WTC11 (cell line): Measurements from ENCODE around the gene ITPRID2. TPM values are rescaled to one million over a fixed set of nuclear protein-coding genes. Genes with fewer than 3 reads are reported as not detected.

Experiments
- ATAC-seq: fragments of 200-7000 bp; cut with Tn5 transposase; 2 replicates; pipeline ENCODE4 v1.10.0; 2021; ENCODE audit warnings: mild to moderate bottlenecking, moderate library complexity
- CTCF ChIA-PET: fragments of 300-600 bp; sonication (Branson Sonifier 250); formaldehyde crosslinking; loops from one replicate; lab custom pipeline; 2021; ENCODE audit warnings: antibody characterized with exemption; lab: Charles Lee
- POLR2A ChIA-PET: fragments of 350-600 bp; sonication (Branson Sonifier 250); formaldehyde crosslinking; loops from one replicate; lab custom pipeline; 2021; ENCODE audit warnings: antibody characterized with exemption; lab: Charles Lee
- DNase-seq: peaks from one replicate; pipeline ENCODE4 v3.0.0; 2021; ENCODE audit warnings: low spot score
- H3K27ac Mint-ChIP-seq: 2 replicates; pipeline ENCODE4 v1.8.0; 2021; ENCODE audit warnings: mixed read lengths
- H3K27me3 Mint-ChIP-seq: 2 replicates; pipeline ENCODE4 v1.8.0; 2021; ENCODE audit warnings: low read depth, mild to moderate bottlenecking, moderate library complexity, mixed read lengths
- H3K36me3 Mint-ChIP-seq: 2 replicates; pipeline ENCODE4 v1.8.0; 2021; ENCODE audit warnings: mixed read lengths
- H3K4me1 Mint-ChIP-seq: 2 replicates; pipeline ENCODE4 v1.8.0; 2022; ENCODE audit warnings: mixed read lengths
- H3K4me3 Mint-ChIP-seq: 2 replicates; pipeline ENCODE4 v1.8.0; 2021; ENCODE audit warnings: mild to moderate bottlenecking, moderate library complexity, mixed read lengths
- H3K9me3 Mint-ChIP-seq: 2 replicates; pipeline ENCODE4 v1.8.0; 2021; ENCODE audit warnings: mixed read lengths
- CREB1 ChIP-seq: sonication (generic); formaldehyde crosslinking; IDR thresholded peaks from 2 replicates; pipeline ENCODE4 v1.8.0; 2023; ENCODE audit warnings: mild to moderate bottlenecking, missing genetic modification reagents
- ETV6 ChIP-seq: sonication (generic); formaldehyde crosslinking; IDR thresholded peaks from 2 replicates; pipeline ENCODE4 v1.8.1; 2022; ENCODE audit warnings: mild to moderate bottlenecking, missing genetic modification reagents
- FOXJ3 ChIP-seq: sonication (generic); formaldehyde crosslinking; IDR thresholded peaks from 2 replicates; pipeline ENCODE4 v1.9.0; 2021; ENCODE audit warnings: missing genetic modification reagents, mild to moderate bottlenecking, borderline replicate concordance
- NR1H2 ChIP-seq: sonication (generic); formaldehyde crosslinking; IDR thresholded peaks from 2 replicates; pipeline ENCODE4 v1.9.0; 2021; ENCODE audit warnings: mild to moderate bottlenecking, moderate library complexity, missing genetic modification reagents
- NR2C2 ChIP-seq: sonication (generic); formaldehyde crosslinking; IDR thresholded peaks from 2 replicates; pipeline ENCODE4 v1.8.0; 2022; ENCODE audit warnings: mild to moderate bottlenecking, missing genetic modification reagents
- OVOL2 ChIP-seq: fragments of 250-450 bp; sonication (Bioruptor Pico); IDR thresholded peaks from 2 replicates; pipeline ENCODE4 v1.9.0; 2021; ENCODE audit warnings: mild to moderate bottlenecking, borderline replicate concordance
- SMAD4 ChIP-seq: sonication (generic); formaldehyde crosslinking; IDR thresholded peaks from 2 replicates; pipeline ENCODE4 v1.8.0; 2022; ENCODE audit warnings: mild to moderate bottlenecking, missing genetic modification reagents
- TEAD1 ChIP-seq: sonication (generic); formaldehyde crosslinking; IDR thresholded peaks from 2 replicates; pipeline ENCODE4 v1.8.0; 2022; ENCODE audit warnings: mild to moderate bottlenecking, missing genetic modification reagents
- ZBTB21 ChIP-seq: sonication (generic); formaldehyde crosslinking; IDR thresholded peaks from 2 replicates; pipeline ENCODE4 v1.8.1; 2023; ENCODE audit warnings: mild to moderate bottlenecking, missing genetic modification reagents, borderline replicate concordance
- ZNF219 ChIP-seq: sonication (generic); formaldehyde crosslinking; IDR thresholded peaks from 2 replicates; pipeline ENCODE4 v1.8.0; 2023; ENCODE audit warnings: missing genetic modification reagents, mild to moderate bottlenecking, borderline replicate concordance
- ZNF232 ChIP-seq: sonication (generic); formaldehyde crosslinking; IDR thresholded peaks from 2 replicates; pipeline ENCODE4 v1.8.0; 2022; ENCODE audit warnings: mild to moderate bottlenecking, missing genetic modification reagents
- total RNA-seq: library from RNA; stranded (reverse); gene quantifications from 3 replicates; pipeline ENCODE4 v1.2.3, GENCODE V29; 2021
- TF ChIP-seq, protein P1 (sequence below): sonication (generic); formaldehyde crosslinking; IDR thresholded peaks from 2 replicates; pipeline ENCODE4 v1.8.0; 2022; ENCODE audit warnings: mild to moderate bottlenecking, missing genetic modification reagents
- TF ChIP-seq, protein P2 (sequence below): sonication (generic); formaldehyde crosslinking; IDR thresholded peaks from 2 replicates; pipeline ENCODE4 v1.8.1; 2022; ENCODE audit warnings: low read depth, missing genetic modification reagents, borderline replicate concordance
- TF ChIP-seq, protein P3 (sequence below): fragments of 250-450 bp; sonication (Bioruptor Pico); IDR thresholded peaks from 2 replicates; pipeline ENCODE4 v2.1.2; 2022; ENCODE audit warnings: mild to moderate bottlenecking, moderate library complexity
- TF ChIP-seq, protein P4 (sequence below): sonication (generic); formaldehyde crosslinking; IDR thresholded peaks from 2 replicates; pipeline ENCODE4 v1.8.0; 2022; ENCODE audit warnings: missing genetic modification reagents
- TF ChIP-seq, protein P5 (sequence below): sonication (generic); formaldehyde crosslinking; IDR thresholded peaks from 2 replicates; pipeline ENCODE4 v1.8.1; 2022; ENCODE audit warnings: mild to moderate bottlenecking, moderate library complexity, missing genetic modification reagents
- TF ChIP-seq, protein P6 (sequence below): sonication (generic); formaldehyde crosslinking; IDR thresholded peaks from 2 replicates; pipeline ENCODE4 v1.8.1; 2023; ENCODE audit warnings: mild to moderate bottlenecking, missing genetic modification reagents, moderate library complexity
- TF ChIP-seq, protein P7 (sequence below): sonication (generic); formaldehyde crosslinking; IDR thresholded peaks from 2 replicates; pipeline ENCODE4 v1.8.1; 2023; ENCODE audit warnings: mild to moderate bottlenecking, missing genetic modification reagents, borderline replicate concordance
- TF ChIP-seq, protein P8 (sequence below): fragments of 250-450 bp; sonication (Bioruptor Pico); IDR thresholded peaks from 2 replicates; pipeline ENCODE4 v1.9.0; 2021; ENCODE audit warnings: mild to moderate bottlenecking

ITPRID2 gene
- total RNA-seq, 1 experiment from 2014 or later = 19.4 TPM

DNA sequence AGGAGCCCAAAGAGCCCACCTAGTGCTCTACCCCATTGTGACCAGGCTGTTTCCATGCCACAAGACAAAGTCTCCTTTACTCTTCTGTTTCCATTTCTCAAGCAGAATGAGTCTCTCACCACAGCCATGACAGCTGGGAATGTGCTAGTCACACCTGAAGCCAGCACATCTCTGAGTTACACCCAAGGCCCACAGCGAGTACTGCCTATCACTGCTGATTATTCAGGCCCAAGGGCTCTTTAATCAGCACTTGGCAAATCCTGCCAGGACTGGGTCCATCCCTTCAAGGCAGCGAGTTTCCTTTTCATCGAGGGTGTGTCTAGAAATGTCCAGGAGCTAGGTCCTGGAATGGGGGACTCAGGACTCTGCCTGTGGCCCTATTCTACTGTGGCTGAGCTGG lies 79.5 kb downstream of the ITPRID2 start:
- ChIA-PET POLR2A (no interaction called here), CTCF (interaction anchor here (1.2 kb wide), 1 partner anchor 16 kb away, joined by 3 read pairs; no protein-coding TSS in a partner anchor)
- no peaks in the 10 kb centered on the region for H3K4me1 Mint-ChIP-seq
- no peak overlapping the region for H3K27ac Mint-ChIP-seq
- ATAC-seq (no peak), DNase-seq (no peak)
- H3K4me3 Mint-ChIP-seq = no peak overlapping the region
- H3K36me3 Mint-ChIP-seq = no peaks in the 10 kb centered on the region
- H3K9me3 Mint-ChIP-seq = no peaks in the 10 kb centered on the region
- no peaks in the 10 kb centered on the region for H3K27me3 Mint-ChIP-seq
- TF ChIP-seq, protein P1, sequence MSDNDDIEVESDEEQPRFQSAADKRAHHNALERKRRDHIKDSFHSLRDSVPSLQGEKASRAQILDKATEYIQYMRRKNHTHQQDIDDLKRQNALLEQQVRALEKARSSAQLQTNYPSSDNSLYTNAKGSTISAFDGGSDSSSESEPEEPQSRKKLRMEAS (CRISPR knock-in tag) = no peak
- no peak for TF ChIP-seq ZNF232
- TF ChIP-seq, protein P2, sequence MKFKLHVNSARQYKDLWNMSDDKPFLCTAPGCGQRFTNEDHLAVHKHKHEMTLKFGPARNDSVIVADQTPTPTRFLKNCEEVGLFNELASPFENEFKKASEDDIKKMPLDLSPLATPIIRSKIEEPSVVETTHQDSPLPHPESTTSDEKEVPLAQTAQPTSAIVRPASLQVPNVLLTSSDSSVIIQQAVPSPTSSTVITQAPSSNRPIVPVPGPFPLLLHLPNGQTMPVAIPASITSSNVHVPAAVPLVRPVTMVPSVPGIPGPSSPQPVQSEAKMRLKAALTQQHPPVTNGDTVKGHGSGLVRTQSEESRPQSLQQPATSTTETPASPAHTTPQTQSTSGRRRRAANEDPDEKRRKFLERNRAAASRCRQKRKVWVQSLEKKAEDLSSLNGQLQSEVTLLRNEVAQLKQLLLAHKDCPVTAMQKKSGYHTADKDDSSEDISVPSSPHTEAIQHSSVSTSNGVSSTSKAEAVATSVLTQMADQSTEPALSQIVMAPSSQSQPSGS = no peak
- TF ChIP-seq NR2C2 (CRISPR knock-in tag) = no peak

DNA sequence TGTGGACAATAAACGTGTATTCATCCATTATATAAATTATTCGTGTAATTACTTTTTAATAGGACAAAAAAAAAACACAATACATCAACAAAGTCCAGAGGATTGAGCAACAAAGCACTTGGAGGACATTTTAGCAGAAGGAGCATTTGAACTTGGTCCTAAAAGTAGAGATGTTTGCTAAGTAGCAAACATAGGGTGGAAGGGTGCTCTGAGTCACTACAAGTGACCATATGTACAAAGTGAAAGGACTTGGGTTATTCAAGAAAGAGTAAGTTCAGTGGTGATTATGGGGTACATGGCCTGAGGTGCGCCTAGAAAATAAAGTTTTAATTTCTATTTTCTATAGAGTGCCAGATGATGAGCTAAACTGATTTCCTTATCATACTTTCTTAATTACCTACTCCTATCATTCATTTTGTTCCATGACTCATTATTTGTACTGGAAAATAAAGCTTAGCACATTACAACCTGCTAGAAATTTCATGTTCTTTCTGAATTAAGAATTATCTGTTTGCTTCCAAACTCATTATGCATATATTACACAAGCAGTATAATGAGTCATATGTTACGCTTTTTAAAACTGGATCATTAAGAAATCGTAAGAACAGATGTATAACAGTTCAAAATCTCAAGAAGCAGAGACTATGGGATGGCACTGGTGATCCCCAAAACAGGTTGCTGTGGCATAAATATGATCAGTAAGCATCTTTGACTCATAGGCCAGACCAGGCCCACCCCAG lies 81.1 kb downstream of the ITPRID2 start:
- Mint-ChIP-seq H3K27me3 (no peaks in the 10 kb centered on the region), H3K9me3 (no peaks in the 10 kb centered on the region), H3K27ac (no peak overlapping the region), H3K4me3 (no peak overlapping the region), H3K4me1 (no peaks in the 10 kb centered on the region), H3K36me3 (no peaks in the 10 kb centered on the region)
- POLR2A ChIA-PET = no interaction called here
- DNase-seq = no peak
- ATAC-seq = no peak
- CTCF ChIA-PET = interaction anchor here (1.6 kb wide), 1 partner anchor 19 kb away, joined by 6 read pairs; no protein-coding TSS in a partner anchor
- TF ChIP-seq FOXJ3 (CRISPR knock-in tag) (no peak), SMAD4 (CRISPR knock-in tag) (no peak), NR1H2 (CRISPR knock-in tag) (no peak), OVOL2 (CRISPR knock-in tag) (no peak), ZNF219 (no peak), ZNF232 (no peak), TEAD1 (CRISPR knock-in tag) (no peak), ETV6 (CRISPR knock-in tag) (no peak), ZBTB21 (CRISPR knock-in tag) (no peak), CREB1 (no peak)
- TF ChIP-seq, protein P3, sequence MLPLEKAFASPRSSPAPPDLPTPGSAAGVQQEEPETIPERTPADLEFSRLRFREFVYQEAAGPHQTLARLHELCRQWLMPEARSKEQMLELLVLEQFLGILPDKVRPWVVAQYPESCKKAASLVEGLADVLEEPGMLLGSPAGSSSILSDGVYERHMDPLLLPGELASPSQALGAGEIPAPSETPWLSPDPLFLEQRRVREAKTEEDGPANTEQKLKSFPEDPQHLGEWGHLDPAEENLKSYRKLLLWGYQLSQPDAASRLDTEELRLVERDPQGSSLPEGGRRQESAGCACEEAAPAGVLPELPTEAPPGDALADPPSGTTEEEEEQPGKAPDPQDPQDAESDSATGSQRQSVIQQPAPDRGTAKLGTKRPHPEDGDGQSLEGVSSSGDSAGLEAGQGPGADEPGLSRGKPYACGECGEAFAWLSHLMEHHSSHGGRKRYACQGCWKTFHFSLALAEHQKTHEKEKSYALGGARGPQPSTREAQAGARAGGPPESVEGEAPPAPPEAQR (CRISPR knock-in tag) = no peak
- TF ChIP-seq, protein P4, sequence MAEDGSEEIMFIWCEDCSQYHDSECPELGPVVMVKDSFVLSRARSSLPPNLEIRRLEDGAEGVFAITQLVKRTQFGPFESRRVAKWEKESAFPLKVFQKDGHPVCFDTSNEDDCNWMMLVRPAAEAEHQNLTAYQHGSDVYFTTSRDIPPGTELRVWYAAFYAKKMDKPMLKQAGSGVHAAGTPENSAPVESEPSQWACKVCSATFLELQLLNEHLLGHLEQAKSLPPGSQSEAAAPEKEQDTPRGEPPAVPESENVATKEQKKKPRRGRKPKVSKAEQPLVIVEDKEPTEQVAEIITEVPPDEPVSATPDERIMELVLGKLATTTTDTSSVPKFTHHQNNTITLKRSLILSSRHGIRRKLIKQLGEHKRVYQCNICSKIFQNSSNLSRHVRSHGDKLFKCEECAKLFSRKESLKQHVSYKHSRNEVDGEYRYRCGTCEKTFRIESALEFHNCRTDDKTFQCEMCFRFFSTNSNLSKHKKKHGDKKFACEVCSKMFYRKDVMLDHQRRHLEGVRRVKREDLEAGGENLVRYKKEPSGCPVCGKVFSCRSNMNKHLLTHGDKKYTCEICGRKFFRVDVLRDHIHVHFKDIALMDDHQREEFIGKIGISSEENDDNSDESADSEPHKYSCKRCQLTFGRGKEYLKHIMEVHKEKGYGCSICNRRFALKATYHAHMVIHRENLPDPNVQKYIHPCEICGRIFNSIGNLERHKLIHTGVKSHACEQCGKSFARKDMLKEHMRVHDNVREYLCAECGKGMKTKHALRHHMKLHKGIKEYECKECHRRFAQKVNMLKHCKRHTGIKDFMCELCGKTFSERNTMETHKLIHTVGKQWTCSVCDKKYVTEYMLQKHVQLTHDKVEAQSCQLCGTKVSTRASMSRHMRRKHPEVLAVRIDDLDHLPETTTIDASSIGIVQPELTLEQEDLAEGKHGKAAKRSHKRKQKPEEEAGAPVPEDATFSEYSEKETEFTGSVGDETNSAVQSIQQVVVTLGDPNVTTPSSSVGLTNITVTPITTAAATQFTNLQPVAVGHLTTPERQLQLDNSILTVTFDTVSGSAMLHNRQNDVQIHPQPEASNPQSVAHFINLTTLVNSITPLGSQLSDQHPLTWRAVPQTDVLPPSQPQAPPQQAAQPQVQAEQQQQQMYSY (CRISPR knock-in tag) = no peak
- TF ChIP-seq, protein P5, sequence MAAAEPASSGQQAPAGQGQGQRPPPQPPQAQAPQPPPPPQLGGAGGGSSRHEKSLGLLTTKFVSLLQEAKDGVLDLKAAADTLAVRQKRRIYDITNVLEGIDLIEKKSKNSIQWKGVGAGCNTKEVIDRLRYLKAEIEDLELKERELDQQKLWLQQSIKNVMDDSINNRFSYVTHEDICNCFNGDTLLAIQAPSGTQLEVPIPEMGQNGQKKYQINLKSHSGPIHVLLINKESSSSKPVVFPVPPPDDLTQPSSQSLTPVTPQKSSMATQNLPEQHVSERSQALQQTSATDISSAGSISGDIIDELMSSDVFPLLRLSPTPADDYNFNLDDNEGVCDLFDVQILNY (CRISPR knock-in tag) = no peak
- TF ChIP-seq, protein P6, sequence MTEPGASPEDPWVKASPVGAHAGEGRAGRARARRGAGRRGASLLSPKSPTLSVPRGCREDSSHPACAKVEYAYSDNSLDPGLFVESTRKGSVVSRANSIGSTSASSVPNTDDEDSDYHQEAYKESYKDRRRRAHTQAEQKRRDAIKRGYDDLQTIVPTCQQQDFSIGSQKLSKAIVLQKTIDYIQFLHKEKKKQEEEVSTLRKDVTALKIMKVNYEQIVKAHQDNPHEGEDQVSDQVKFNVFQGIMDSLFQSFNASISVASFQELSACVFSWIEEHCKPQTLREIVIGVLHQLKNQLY (CRISPR knock-in tag) = no peak
- TF ChIP-seq, protein P7, sequence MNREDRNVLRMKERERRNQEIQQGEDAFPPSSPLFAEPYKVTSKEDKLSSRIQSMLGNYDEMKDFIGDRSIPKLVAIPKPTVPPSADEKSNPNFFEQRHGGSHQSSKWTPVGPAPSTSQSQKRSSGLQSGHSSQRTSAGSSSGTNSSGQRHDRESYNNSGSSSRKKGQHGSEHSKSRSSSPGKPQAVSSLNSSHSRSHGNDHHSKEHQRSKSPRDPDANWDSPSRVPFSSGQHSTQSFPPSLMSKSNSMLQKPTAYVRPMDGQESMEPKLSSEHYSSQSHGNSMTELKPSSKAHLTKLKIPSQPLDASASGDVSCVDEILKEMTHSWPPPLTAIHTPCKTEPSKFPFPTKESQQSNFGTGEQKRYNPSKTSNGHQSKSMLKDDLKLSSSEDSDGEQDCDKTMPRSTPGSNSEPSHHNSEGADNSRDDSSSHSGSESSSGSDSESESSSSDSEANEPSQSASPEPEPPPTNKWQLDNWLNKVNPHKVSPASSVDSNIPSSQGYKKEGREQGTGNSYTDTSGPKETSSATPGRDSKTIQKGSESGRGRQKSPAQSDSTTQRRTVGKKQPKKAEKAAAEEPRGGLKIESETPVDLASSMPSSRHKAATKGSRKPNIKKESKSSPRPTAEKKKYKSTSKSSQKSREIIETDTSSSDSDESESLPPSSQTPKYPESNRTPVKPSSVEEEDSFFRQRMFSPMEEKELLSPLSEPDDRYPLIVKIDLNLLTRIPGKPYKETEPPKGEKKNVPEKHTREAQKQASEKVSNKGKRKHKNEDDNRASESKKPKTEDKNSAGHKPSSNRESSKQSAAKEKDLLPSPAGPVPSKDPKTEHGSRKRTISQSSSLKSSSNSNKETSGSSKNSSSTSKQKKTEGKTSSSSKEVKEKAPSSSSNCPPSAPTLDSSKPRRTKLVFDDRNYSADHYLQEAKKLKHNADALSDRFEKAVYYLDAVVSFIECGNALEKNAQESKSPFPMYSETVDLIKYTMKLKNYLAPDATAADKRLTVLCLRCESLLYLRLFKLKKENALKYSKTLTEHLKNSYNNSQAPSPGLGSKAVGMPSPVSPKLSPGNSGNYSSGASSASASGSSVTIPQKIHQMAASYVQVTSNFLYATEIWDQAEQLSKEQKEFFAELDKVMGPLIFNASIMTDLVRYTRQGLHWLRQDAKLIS (CRISPR knock-in tag) = no peak
- TF ChIP-seq, protein P8, sequence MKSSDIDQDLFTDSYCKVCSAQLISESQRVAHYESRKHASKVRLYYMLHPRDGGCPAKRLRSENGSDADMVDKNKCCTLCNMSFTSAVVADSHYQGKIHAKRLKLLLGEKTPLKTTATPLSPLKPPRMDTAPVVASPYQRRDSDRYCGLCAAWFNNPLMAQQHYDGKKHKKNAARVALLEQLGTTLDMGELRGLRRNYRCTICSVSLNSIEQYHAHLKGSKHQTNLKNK = no peak
